K562 (cell line): ENCODE results near the gene MSS51. TPM values are rescaled to one million over a fixed set of nuclear protein-coding genes. Genes with fewer than 3 reads are reported as not detected.

Experiments
- ETV5 ChIP-seq: sonication (generic); formaldehyde crosslinking; IDR thresholded peaks from 2 replicates; pipeline ENCODE4 v1.4.0; 2020; ENCODE audit warnings: low read depth, mild to moderate bottlenecking, missing genetic modification reagents
- FOXJ3 ChIP-seq: sonication (generic); formaldehyde crosslinking; IDR thresholded peaks from 2 replicates; pipeline ENCODE4 v1.4.0; 2020; ENCODE audit warnings: mild to moderate bottlenecking, missing genetic modification reagents
- HDGF ChIP-seq: fragments of 450-650 bp; IDR thresholded peaks from 2 replicates; pipeline ENCODE4 v1.6.1; 2016
- NFATC3 ChIP-seq: fragments of 450-650 bp; IDR thresholded peaks from 2 replicates; pipeline ENCODE4 v1.6.1; 2017; ENCODE audit warnings: mild to moderate bottlenecking
- PURB ChIP-seq: sonication (generic); formaldehyde crosslinking; IDR thresholded peaks from 2 replicates; pipeline ENCODE4 v1.9.0; 2021; ENCODE audit warnings: low read depth, mild to moderate bottlenecking, missing genetic modification reagents
- SMAD4 ChIP-seq: fragments of 250-450 bp; sonication (Bioruptor Pico); conservative IDR thresholded peaks from 2 replicates; pipeline ENCODE4 v1.8.0; 2021; ENCODE audit warnings: inconsistent platforms, mild to moderate bottlenecking, moderate library complexity
- TAL1 ChIP-seq: fragments of 450-650 bp; IDR thresholded peaks from 2 replicates; pipeline ENCODE4 v1.6.1; 2016; ENCODE audit warnings: mild to moderate bottlenecking
- polyA plus RNA-seq, 8 experiments: library from polyadenylated mRNA; depleted of rRNA in 4 of 8; stranded (reverse) in 5 of 8; unstranded in 3 of 8; fragments of >200 nt; fragmentation: Nextera tagmentation in 2 of 8; fragmentation: Illumina TruSeq in 1 of 8; extraction: Ambion mirVana in 2 of 8; extraction: Trizol in 1 of 8; gene quantifications; 2 replicates each; pipeline versions ENCODE4 v1.2.1 to v1.2.3, GENCODE V29; 2011 to 2014; ENCODE audit warnings: inconsistent platforms in 1 of 8, missing spikeins in 1 of 8
- total RNA-seq, 7 experiments: library from RNA; depleted of rRNA in 6 of 7; stranded (reverse); fragments of >200 nt in 6 of 7; fragmentation: Illumina TruSeq in 2 of 7; extraction: Trizol in 2 of 7; gene quantifications; 2 replicates each; pipeline versions ENCODE4 v1.2.1 to v1.2.3, GENCODE V29; 2011 to 2021; ENCODE audit warnings: low replicate concordance in 1 of 7
- TF ChIP-seq, protein P1 (sequence below): fragments of 250-450 bp; sonication (Bioruptor Pico); IDR thresholded peaks from 2 replicates; pipeline ENCODE4 v1.4.0; 2020; ENCODE audit warnings: mild to moderate bottlenecking, moderate library complexity, borderline replicate concordance
- TF ChIP-seq, protein P2 (sequence below): fragments of 200-600 bp; sonication (generic); IDR thresholded peaks from one replicate; pipeline ENCODE4 v1.6.1; 2012; ENCODE audit warnings: mild to moderate bottlenecking, low read depth, low read length, inconsistent platforms
- TF ChIP-seq, protein P3 (sequence below): sonication (generic); formaldehyde crosslinking; IDR thresholded peaks from 2 replicates; pipeline ENCODE4 v1.9.0; 2022; ENCODE audit warnings: mild to moderate bottlenecking, missing genetic modification reagents

Gene MSS51
- total and polyA plus RNA-seq, 9 of the 15 experiments (the other 6 are each of a cell fraction or from before 2014, with no cell fraction given), result 0.28 to 1.8 (median 1.2) TPM

DNA sequence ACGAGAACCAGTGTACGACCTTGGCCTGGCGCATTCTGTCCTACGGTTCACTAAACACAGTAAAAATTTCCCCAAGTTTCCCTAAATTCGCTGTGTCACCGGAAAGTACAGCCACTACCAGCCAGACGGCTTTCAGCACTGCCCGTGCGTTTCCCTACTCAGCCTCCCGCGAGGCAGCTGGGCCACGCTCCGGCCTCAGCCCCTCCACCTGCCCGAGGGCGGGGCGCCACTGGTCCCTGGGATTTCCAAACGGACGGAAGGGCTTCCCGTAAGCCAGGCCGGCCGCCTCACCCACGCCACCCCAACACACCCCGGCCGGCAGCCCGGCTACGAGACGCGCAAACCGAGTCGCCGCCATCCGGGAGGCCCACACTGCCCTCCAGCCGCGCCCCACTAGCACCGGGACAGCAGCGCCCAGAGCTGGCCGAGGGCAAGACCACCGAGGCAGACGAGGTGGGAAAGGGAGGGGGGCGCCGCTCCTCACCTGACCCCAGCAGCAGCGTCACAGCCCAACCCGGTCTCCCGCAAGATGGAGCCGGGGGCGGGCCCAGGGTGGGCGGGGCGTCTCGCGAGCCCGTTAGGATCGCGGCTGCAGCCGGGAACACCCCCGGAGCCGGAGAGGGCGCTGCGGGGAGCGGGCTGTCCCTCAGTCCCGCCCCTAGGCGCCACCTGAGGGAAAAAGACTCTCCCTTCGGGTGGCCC is 19.7 kb downstream of the MSS51 start, which contains the start of gene ANXA7 (continued):
- TF ChIP-seq, protein P1, sequence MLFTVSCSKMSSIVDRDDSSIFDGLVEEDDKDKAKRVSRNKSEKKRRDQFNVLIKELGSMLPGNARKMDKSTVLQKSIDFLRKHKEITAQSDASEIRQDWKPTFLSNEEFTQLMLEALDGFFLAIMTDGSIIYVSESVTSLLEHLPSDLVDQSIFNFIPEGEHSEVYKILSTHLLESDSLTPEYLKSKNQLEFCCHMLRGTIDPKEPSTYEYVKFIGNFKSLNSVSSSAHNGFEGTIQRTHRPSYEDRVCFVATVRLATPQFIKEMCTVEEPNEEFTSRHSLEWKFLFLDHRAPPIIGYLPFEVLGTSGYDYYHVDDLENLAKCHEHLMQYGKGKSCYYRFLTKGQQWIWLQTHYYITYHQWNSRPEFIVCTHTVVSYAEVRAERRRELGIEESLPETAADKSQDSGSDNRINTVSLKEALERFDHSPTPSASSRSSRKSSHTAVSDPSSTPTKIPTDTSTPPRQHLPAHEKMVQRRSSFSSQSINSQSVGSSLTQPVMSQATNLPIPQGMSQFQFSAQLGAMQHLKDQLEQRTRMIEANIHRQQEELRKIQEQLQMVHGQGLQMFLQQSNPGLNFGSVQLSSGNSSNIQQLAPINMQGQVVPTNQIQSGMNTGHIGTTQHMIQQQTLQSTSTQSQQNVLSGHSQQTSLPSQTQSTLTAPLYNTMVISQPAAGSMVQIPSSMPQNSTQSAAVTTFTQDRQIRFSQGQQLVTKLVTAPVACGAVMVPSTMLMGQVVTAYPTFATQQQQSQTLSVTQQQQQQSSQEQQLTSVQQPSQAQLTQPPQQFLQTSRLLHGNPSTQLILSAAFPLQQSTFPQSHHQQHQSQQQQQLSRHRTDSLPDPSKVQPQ (CRISPR knock-in tag), result no peak
- TF ChIP-seq NFATC3, result no peak
- peak; percentile 85 for TF ChIP-seq ETV5 (CRISPR knock-in tag)
- no peak for TF ChIP-seq TAL1
- 0 out of 2 replicates have a peak, but pooled peaks have one; percentile 23 for TF ChIP-seq HDGF
- TF ChIP-seq, protein P2, sequence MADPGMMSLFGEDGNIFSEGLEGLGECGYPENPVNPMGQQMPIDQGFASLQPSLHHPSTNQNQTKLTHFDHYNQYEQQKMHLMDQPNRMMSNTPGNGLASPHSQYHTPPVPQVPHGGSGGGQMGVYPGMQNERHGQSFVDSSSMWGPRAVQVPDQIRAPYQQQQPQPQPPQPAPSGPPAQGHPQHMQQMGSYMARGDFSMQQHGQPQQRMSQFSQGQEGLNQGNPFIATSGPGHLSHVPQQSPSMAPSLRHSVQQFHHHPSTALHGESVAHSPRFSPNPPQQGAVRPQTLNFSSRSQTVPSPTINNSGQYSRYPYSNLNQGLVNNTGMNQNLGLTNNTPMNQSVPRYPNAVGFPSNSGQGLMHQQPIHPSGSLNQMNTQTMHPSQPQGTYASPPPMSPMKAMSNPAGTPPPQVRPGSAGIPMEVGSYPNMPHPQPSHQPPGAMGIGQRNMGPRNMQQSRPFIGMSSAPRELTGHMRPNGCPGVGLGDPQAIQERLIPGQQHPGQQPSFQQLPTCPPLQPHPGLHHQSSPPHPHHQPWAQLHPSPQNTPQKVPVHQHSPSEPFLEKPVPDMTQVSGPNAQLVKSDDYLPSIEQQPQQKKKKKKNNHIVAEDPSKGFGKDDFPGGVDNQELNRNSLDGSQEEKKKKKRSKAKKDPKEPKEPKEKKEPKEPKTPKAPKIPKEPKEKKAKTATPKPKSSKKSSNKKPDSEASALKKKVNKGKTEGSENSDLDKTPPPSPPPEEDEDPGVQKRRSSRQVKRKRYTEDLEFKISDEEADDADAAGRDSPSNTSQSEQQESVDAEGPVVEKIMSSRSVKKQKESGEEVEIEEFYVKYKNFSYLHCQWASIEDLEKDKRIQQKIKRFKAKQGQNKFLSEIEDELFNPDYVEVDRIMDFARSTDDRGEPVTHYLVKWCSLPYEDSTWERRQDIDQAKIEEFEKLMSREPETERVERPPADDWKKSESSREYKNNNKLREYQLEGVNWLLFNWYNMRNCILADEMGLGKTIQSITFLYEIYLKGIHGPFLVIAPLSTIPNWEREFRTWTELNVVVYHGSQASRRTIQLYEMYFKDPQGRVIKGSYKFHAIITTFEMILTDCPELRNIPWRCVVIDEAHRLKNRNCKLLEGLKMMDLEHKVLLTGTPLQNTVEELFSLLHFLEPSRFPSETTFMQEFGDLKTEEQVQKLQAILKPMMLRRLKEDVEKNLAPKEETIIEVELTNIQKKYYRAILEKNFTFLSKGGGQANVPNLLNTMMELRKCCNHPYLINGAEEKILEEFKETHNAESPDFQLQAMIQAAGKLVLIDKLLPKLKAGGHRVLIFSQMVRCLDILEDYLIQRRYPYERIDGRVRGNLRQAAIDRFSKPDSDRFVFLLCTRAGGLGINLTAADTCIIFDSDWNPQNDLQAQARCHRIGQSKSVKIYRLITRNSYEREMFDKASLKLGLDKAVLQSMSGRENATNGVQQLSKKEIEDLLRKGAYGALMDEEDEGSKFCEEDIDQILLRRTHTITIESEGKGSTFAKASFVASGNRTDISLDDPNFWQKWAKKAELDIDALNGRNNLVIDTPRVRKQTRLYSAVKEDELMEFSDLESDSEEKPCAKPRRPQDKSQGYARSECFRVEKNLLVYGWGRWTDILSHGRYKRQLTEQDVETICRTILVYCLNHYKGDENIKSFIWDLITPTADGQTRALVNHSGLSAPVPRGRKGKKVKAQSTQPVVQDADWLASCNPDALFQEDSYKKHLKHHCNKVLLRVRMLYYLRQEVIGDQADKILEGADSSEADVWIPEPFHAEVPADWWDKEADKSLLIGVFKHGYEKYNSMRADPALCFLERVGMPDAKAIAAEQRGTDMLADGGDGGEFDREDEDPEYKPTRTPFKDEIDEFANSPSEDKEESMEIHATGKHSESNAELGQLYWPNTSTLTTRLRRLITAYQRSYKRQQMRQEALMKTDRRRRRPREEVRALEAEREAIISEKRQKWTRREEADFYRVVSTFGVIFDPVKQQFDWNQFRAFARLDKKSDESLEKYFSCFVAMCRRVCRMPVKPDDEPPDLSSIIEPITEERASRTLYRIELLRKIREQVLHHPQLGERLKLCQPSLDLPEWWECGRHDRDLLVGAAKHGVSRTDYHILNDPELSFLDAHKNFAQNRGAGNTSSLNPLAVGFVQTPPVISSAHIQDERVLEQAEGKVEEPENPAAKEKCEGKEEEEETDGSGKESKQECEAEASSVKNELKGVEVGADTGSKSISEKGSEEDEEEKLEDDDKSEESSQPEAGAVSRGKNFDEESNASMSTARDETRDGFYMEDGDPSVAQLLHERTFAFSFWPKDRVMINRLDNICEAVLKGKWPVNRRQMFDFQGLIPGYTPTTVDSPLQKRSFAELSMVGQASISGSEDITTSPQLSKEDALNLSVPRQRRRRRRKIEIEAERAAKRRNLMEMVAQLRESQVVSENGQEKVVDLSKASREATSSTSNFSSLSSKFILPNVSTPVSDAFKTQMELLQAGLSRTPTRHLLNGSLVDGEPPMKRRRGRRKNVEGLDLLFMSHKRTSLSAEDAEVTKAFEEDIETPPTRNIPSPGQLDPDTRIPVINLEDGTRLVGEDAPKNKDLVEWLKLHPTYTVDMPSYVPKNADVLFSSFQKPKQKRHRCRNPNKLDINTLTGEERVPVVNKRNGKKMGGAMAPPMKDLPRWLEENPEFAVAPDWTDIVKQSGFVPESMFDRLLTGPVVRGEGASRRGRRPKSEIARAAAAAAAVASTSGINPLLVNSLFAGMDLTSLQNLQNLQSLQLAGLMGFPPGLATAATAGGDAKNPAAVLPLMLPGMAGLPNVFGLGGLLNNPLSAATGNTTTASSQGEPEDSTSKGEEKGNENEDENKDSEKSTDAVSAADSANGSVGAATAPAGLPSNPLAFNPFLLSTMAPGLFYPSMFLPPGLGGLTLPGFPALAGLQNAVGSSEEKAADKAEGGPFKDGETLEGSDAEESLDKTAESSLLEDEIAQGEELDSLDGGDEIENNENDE, result no peak
- no peak for TF ChIP-seq FOXJ3
- TF ChIP-seq SMAD4, result peak; percentile 56; the same call in 1 of the 2 replicates
- TF ChIP-seq, protein P3, sequence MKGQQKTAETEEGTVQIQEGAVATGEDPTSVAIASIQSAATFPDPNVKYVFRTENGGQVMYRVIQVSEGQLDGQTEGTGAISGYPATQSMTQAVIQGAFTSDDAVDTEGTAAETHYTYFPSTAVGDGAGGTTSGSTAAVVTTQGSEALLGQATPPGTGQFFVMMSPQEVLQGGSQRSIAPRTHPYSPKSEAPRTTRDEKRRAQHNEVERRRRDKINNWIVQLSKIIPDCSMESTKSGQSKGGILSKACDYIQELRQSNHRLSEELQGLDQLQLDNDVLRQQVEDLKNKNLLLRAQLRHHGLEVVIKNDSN (CRISPR knock-in tag), result peak; percentile 65
- TF ChIP-seq PURB (CRISPR knock-in tag), result no peak
